Transverse colon (tissue), 4 donors: ENCODE measurements around the gene B2M. TPM values are rescaled to one million over a fixed set of nuclear protein-coding genes. Genes with fewer than 3 reads are reported as not detected.
A peak's percentile ranks its signal among the peaks of the same experiment; 100 is the strongest.
"Not testable (repeated sequence)": the region's sequence is repeated elsewhere in the genome, so short reads cannot be mapped to it uniquely, and the experiment has no call there.

Experiments
- DNase-seq: peaks from one replicate; pipeline ENCODE4 v3.0.0-alpha.2; 2019
- H3K27ac ChIP-seq, 4 donors: fragments of 200-600 bp; sonication (generic); 2 replicates each; pipeline ENCODE4 v1.5.1; 2016 to 2018; ENCODE audit warnings: inconsistent platforms in 4 of 4
- H3K27me3 ChIP-seq: fragments of 200-600 bp; sonication (generic); 2 replicates; pipeline ENCODE4 v1.5.1; 2017; ENCODE audit warnings: inconsistent platforms
- H3K36me3 ChIP-seq, 4 donors: fragments of 200-600 bp; sonication (generic); 2 replicates each; pipeline ENCODE4 v1.5.1; 2017 to 2019; ENCODE audit warnings: inconsistent platforms in 4 of 4
- H3K4me1 ChIP-seq, 4 donors: fragments of 200-600 bp; sonication (generic); 2 replicates each; pipeline ENCODE4 v1.5.1; 2017 to 2020; ENCODE audit warnings: inconsistent platforms in 4 of 4
- H3K4me3 ChIP-seq, 4 donors: fragments of 200-600 bp; sonication (generic); 1 replicate in 1 of 4; 2 replicates in 3 of 4; pipeline versions ENCODE4 v1.5.1 to v1.6.1; 2017 to 2019; ENCODE audit warnings: inconsistent platforms in 4 of 4
- H3K9me3 ChIP-seq, 2 donors: fragments of 200-600 bp; sonication (generic); 2 replicates each; pipeline ENCODE4 v1.5.1; 2017 to 2019; ENCODE audit warnings: inconsistent platforms in 2 of 2
- CTCF ChIP-seq, 5 experiments: fragments of 200-600 bp in 3 of 5; fragments of 450-650 bp in 2 of 5; sonication (generic) in 3 of 5; IDR thresholded peaks; 1 replicate in 2 of 5; 2 replicates in 3 of 5; pipeline ENCODE4 v1.5.1; 2016 to 2017; ENCODE audit warnings: antibody characterized with exemption in 5 of 5, inconsistent platforms in 3 of 5, mild to moderate bottlenecking in 2 of 5, moderate library complexity in 1 of 5
- EP300 ChIP-seq: sonication (generic); formaldehyde crosslinking; IDR thresholded peaks from one replicate; pipeline ENCODE4 v1.6.1; 2017; ENCODE audit warnings: antibody characterized with exemption, low read depth
- POLR2A ChIP-seq: fragments of 450-650 bp; IDR thresholded peaks from one replicate; pipeline ENCODE4 v1.6.1; 2016; ENCODE audit warnings: antibody characterized with exemption, mild to moderate bottlenecking, moderate library complexity
- POLR2AphosphoS5 ChIP-seq, 3 donors: sonication (generic); formaldehyde crosslinking; IDR thresholded peaks; one replicate each; pipeline ENCODE4 v1.6.1; 2016; ENCODE audit warnings: antibody characterized with exemption in 3 of 3
- WGBS, 2 donors: methylation state at CpG; one replicate each; pipeline ENCODE4 v1.1.5; 2018; ENCODE audit warnings: low coverage in 1 of 2; 5-methylcytosine and 5-hydroxymethylcytosine counted together
- in situ Hi-C, 4 donors: fragments of 200-750 bp; cut with MboI; loops; one replicate each; pipeline versions ENCODE4 v1.15.0 to v1.15.1; 2017; ENCODE audit warnings: low sequenced_read_pairs in 3 of 4, low pct_ligation_motif_present in 1 of 4, low pct_unique_long_range_greater_than_20kb in 1 of 4
- intact Hi-C: fragments of 100-400 bp; cut with DNase I; formaldehyde crosslinking; loops from one replicate; pipeline ENCODE4 v1.15.1; 2023; ENCODE audit warnings: low total_unique reads
- total RNA-seq, 4 donors: library from RNA; depleted of rRNA; stranded (reverse); fragments of >200 nt; gene quantifications; one replicate each; pipeline ENCODE4 v1.1.0, GENCODE V29; 2016

B2M gene
- total RNA-seq, 4 donors from 2014 or later: 1,352 to 7,131 (median 5,706) TPM

- no peak for DNase-seq
- Histone ChIP-seq H3K4me1 (peaks cover 0 to 20% (median 2%) of the 10 kb centered on the region in 4 donors), H3K27ac (no peak overlapping the region), H3K27me3 (no peaks in the 10 kb centered on the region), H3K36me3 (no peaks in the 10 kb centered on the region), H3K4me3 (no peak overlapping the region), H3K9me3 (no peaks in the 10 kb centered on the region)
- TF ChIP-seq CTCF (IDR thresholded peaks at IDR 0.05): peak; percentile 67 to 83 (median 74)
- TF ChIP-seq POLR2AphosphoS5 (IDR thresholded peaks at IDR 0.05): no peak
- in situ Hi-C loops: loop anchor here (5.0 to 10.0 kb wide), 3 partner anchors 74 to 144 kb away; partner anchors contain the start of gene SPG11 (in 4 of the 4)
- intact Hi-C loops: loop anchor here (1.0 kb wide), 1 partner anchor 75 kb away; the partner anchor contains the start of gene SPG11
- WGBS, 2 donors: 61 to 63% methylated on average over 3 of the region's 3 CpGs
These were observed 27.1 kb downstream of the B2M start for GRCh38 chr15:44738340-44738984.

DNA sequence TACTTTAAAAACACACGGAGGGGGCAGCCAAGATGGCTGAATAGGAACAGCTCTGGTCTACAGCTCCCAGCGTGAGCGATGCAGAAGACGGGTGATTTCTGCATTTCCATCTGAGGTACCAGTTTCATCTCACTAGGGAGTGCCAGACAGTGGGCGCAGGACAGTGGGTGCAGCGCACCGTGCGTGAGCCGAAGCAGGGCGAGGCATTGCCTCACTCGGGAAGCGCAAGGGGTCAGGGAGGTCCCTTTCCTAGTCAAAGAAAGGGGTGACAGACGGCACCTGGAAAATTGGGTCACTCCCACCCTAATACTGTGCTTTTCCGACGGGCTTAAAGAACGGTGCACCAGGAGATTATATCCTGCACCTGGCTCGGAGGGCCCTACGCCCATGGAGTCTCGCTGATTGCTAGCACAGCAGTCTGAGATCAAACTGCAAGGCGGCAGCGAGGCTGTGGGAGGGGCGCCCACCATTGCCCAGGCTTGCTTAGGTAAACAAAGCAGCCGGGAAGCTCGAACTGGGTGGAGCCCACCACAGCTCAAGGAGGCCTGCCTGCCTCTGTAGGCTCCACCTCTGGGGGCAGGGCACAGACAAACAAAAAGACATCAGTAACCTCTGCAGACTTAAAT is 28.0 kb downstream of the B2M start:
- H3K27me3 ChIP-seq, H3K27ac ChIP-seq, H3K4me3 ChIP-seq, H3K36me3 ChIP-seq, intact Hi-C loops, DNase-seq, H3K9me3 ChIP-seq: not testable (repeated sequence)
- H3K4me1 ChIP-seq: peaks cover 0 to 20% (median 2%) of the 10 kb centered on the region in 4 donors
- 78 to 92% methylated on average over 12 to 22 of the region's 24 CpGs for WGBS, 2 donors
- in situ Hi-C loops: loop anchor here (5.0 to 10.0 kb wide), 3 partner anchors 75 to 145 kb away; partner anchors contain the start of gene SPG11 (in 4 of the 4)

DNA sequence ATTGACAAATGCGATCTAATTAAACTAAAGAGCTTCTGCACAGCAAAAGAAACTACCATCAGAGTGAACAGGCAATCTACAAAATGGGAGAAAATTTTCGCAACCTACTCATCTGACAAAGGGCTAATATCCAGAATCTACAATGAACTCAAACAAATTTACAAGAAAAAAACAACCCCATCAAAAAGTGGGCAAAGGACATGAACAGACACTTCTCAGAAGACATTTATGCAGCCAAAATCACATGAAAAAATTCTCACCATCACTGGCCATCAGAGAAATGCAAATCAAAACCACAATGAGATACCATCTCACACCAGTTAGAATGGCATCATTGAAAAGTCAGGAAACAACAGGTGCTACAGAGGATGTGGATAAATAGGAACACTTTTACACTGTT is 32.1 kb downstream of the B2M start:
- H3K27me3 ChIP-seq, H3K4me3 ChIP-seq, DNase-seq, H3K27ac ChIP-seq, in situ Hi-C loops, intact Hi-C loops, H3K36me3 ChIP-seq, H3K9me3 ChIP-seq, H3K4me1 ChIP-seq: not testable (repeated sequence)
- 89 to 98% methylated on average over 1 to 2 of the region's 2 CpGs for WGBS, 2 donors

DNA sequence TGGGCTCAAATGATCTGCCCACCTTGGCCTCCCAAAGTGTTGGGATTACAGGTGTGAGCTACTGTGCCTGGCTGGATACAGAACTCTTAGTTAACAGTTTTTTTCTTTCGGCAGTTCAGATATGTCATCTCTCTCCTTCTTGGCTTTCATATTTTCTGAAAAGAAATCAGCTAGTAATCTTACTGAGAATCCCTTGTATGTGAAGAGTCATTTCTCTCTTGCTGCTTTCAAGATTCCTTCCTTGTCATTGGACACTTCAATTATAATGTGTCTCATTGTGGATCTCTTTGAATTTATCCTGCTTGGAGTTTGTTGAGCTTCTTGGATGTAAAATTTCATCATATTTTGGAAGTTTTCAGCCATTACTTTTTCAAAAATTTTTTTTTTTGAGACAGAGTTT is 42.0 kb downstream of the B2M start:
- WGBS, 2 donors: 92% methylated on average over 1 of the region's 1 CpG
- intact Hi-C loops: no loop called here
- no peak overlapping the region for H3K27ac ChIP-seq

DNA sequence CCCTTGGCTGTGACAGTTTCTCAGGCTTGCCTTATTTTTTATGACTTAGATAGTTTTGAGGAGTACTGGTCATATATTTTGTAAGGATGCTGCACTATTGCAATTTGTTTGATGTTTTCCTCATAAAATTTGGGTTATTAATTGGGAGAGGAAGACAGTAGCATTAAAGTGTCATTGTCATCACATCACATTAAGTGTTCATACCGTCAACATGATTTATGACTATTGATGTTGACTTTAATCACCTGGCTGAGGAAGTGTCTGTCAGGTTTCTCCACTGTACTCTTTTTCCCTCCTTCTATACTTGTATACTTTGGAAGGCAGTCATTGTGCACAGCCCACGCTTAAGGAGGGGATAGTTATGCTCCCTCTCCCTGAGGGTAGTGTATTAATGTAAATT is 51.9 kb downstream of the B2M start:
- no peaks in the 10 kb centered on the region for H3K4me1 ChIP-seq
- no peaks in the 10 kb centered on the region for H3K27me3 ChIP-seq
- H3K27ac ChIP-seq: no peak overlapping the region
- intact Hi-C loops: no loop called here
- no peak overlapping the region for H3K4me3 ChIP-seq
- TF ChIP-seq CTCF (IDR thresholded peaks at IDR 0.05): no peak
- TF ChIP-seq POLR2AphosphoS5 (IDR thresholded peaks at IDR 0.05): no peak
- no peak for TF ChIP-seq EP300
- TF ChIP-seq POLR2A: no peak
- 60 to 75% methylated on average over 1 to 2 of the region's 2 CpGs for WGBS, 2 donors
- DNase-seq: no peak
- in situ Hi-C loops: no loop called here
- H3K36me3 ChIP-seq: no peaks in the 10 kb centered on the region
- H3K9me3 ChIP-seq: no peaks in the 10 kb centered on the region

More for the DNA sequence above, 42.0 kb downstream of the B2M start:
- Histone ChIP-seq H3K9me3 (peaks cover 0 to 9% of the 10 kb centered on the region in 2 donors), H3K4me3 (no peak overlapping the region), H3K27me3 (no peaks in the 10 kb centered on the region), H3K36me3 (no peaks in the 10 kb centered on the region), H3K4me1 (no peaks in the 10 kb centered on the region)
- no peak for TF ChIP-seq POLR2AphosphoS5 (IDR thresholded peaks at IDR 0.05)
- no peak for TF ChIP-seq EP300
- no peak for TF ChIP-seq CTCF (IDR thresholded peaks at IDR 0.05)
- no peak for TF ChIP-seq POLR2A
- in situ Hi-C loops: no loop called here
- DNase-seq: no peak
